RWPE1 (cell line): ENCODE data around the gene CLSTN2.

Experiments
- CTCF ChIA-PET: fragments of 350-600 bp; sonication (Branson Sonifier 250); formaldehyde crosslinking; extraction: SDS; loops from one replicate; lab custom pipeline; 2021; lab: Yijun Ruan, JAX
- POLR2A ChIA-PET: fragments of 400-600 bp; formaldehyde crosslinking; extraction: SDS; loops from one replicate; lab custom pipeline; 2020; ENCODE audit warnings: antibody characterized with exemption; ENCODE audit not compliant: low non-redundant PET; lab: Yijun Ruan, JAX
- DNase-seq: peaks from one replicate; pipeline ENCODE4 v3.0.0; 2012; ENCODE audit warnings: low spot score
- H3K27ac ChIP-seq: fragments of 450-650 bp; 2 replicates; pipeline ENCODE4 v1.5.1; 2017
- TF ChIP-seq, protein P1 (sequence below): fragments of 450-650 bp; conservative IDR thresholded peaks from 2 replicates; pipeline ENCODE4 v1.5.1; 2017; ENCODE audit warnings: low read depth, mild to moderate bottlenecking

CLSTN2 gene

DNA sequence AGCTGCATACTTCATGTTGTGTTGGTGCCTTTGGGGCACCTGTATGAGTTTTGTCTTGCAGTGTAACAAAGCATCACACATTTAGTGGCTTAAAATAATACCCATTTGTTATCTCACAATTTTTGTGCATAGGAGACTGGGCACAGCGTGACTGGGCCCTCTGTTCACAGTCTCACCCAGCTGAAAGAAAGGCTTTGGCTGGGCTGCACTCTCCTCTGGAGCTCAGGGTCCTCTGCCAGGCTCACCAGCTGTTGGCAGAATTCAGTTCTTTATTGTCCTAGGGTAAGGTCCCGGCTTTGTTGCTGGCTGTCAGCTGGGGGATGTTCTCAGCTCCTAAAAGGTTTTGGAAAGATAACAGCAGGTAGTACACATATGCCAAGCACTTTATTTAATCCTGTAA lies 263.3 kb downstream of the CLSTN2 start:
- TF ChIP-seq, protein P1, sequence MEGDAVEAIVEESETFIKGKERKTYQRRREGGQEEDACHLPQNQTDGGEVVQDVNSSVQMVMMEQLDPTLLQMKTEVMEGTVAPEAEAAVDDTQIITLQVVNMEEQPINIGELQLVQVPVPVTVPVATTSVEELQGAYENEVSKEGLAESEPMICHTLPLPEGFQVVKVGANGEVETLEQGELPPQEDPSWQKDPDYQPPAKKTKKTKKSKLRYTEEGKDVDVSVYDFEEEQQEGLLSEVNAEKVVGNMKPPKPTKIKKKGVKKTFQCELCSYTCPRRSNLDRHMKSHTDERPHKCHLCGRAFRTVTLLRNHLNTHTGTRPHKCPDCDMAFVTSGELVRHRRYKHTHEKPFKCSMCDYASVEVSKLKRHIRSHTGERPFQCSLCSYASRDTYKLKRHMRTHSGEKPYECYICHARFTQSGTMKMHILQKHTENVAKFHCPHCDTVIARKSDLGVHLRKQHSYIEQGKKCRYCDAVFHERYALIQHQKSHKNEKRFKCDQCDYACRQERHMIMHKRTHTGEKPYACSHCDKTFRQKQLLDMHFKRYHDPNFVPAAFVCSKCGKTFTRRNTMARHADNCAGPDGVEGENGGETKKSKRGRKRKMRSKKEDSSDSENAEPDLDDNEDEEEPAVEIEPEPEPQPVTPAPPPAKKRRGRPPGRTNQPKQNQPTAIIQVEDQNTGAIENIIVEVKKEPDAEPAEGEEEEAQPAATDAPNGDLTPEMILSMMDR: no peak
- POLR2A ChIA-PET: no interaction called here
- no peak for DNase-seq
- CTCF ChIA-PET: no interaction called here
- H3K27ac ChIP-seq: no peak overlapping the region

DNA sequence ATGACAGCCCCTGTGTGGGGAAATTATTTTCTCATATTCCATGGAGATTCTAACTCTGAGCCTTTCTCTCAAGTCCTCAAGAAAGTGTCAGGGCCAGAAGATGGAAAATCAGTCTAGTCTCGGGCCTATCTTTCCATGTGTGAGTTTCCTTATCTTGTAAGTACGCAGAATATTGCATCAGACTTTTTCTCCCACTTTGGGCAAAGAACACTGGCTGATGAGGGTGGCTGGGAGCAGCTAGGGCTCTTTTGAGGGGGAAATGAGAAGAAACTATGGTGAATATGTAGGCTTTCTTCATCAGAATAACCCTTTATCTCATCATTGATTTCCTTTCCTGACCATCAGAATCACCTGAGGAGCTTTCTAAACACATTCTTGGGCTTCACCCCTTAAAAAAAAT lies 264.0 kb downstream of the CLSTN2 start:
- no peak for DNase-seq
- POLR2A ChIA-PET: no interaction called here
- no peak overlapping the region for H3K27ac ChIP-seq
- TF ChIP-seq, protein P1: no peak
- CTCF ChIA-PET: interaction anchor here (1.0 kb wide), 1 partner anchor 17 kb away, joined by 4 read pairs; no protein-coding TSS in a partner anchor

DNA sequence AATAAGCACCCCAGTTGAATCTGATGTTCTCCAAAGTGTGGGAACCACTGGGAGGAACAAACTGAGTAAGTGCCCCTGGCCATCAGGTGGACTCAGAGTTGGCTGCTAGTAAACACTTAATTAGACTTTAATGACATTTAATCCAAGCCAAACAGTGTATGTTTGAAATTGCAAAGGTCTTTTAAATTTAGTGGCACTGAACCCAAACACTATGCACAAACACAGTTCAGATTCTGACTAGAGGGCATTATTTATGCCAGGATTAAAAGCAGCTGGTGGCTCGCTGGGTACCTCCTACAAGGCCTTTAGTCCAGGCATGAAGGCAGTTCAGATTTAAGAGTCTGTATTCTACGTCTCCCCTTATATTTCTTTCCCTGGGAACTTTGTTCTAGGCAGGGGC lies 264.8 kb downstream of the CLSTN2 start:
- ChIA-PET POLR2A (no interaction called here), CTCF (interaction anchor here (1.0 kb wide), 1 partner anchor 16 kb away, joined by 4 read pairs; no protein-coding TSS in a partner anchor)
- DNase-seq: no peak
- no peak overlapping the region for H3K27ac ChIP-seq
- TF ChIP-seq, protein P1: no peak

DNA sequence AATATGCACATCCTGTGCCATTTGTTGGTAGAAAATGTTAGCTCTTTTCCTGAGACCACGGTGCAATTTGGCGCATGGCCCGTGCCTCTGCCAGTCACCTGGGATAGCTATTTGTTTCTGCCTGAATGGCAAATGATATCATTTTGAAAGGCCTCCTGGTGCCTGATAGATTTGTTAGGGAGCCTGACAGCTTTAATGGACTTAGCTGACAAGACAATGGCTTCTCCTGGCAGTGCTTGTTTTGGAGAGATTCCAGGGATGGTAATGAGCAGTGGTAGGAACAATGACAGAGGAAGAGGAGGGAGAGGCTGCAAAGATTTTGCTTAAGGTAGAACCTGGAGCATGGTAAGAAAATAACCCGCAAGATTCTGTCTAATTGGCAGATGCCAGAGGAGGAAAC lies 268.5 kb downstream of the CLSTN2 start:
- CTCF ChIA-PET: no interaction called here
- no peak for DNase-seq
- POLR2A ChIA-PET: no interaction called here
- TF ChIP-seq, protein P1: no peak
- no peak overlapping the region for H3K27ac ChIP-seq

DNA sequence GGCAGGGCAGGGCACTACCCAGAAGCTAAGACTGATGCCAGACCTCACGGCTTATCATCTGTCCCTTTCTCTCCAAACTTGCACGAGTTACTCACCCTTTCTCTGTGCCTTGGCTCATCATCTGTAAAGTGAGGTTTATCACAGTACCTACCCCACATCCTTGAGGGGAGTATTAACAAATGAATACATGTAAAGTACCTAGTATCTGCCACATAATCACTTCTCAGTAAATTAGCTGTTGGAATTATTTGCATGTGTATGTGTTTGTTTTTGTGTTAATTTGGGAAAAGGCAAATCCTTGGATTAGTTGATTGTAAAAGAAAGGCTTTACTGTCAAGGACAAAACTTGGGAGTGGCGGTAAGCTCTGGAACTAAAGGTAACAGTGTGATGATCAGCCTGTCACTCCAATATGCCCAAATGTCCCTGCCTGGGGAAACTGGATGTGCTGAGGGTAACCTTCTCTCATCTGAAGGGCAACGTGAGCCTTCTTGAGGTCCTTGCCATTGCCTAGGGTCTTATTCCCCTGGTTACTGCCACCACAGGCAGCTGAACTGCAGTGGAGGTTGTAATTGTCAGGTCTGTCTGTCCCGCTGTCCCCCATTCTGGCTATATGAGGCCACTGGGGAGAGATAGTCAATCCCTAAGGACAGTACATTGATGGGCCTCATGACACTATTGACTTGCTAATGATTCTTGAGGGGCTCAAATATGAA lies 269.4 kb downstream of the CLSTN2 start:
- POLR2A ChIA-PET: no interaction called here
- no peak for DNase-seq
- H3K27ac ChIP-seq: no peak overlapping the region
- CTCF ChIA-PET: no interaction called here
- TF ChIP-seq, protein P1: no peak

DNA sequence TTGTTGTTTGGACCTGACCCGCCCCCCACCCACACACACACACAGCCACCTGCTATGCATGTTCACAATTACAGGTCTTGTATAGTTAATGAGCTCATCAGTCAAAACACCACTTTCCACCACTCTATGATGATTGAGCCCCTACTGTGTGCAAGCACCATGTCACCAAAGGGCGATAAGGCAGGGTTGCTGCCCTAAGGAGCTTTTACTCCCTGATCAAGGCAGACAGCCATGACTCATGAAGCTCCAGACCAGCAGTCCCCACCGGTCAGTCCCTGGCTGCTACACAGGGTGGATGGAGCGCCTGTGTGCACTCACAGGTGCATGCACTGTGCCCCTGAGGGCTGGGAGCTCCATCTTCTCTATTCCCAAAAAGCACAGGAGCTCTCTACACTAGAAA lies 270.6 kb downstream of the CLSTN2 start:
- no peak overlapping the region for H3K27ac ChIP-seq
- TF ChIP-seq, protein P1: no peak
- ChIA-PET POLR2A (no interaction called here), CTCF (no interaction called here)
- DNase-seq: no peak
